ENCODE measurements around the gene AKNAD1.

The AKNAD1 gene

DNA sequence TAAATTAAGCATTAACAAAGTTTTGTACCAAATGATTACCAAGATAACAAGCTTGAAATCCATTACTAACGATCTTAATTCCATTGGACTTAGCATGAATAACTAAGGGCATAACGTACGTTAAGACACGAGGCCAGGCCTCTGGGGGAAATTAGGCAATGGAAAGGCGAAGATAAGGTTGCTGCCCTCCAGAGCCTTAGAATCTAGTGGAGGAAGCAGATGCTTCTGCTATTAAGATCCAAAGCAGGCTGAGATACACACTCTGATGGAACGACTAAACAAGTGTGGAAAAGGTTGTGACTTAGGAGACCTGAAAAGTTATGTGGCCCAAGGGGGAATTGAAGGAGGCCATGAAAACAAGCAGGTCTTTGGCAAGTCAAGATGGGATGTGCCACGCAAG is 6.0 kb downstream of the AKNAD1 start:
- no peak overlapping the region for H3K27ac ChIP-seq (ENCODE audit: insufficient read depth, low read length, poor library complexity, severe bottlenecking)
- peaks cover 4% of the 10 kb centered on the region for H3K4me1 ChIP-seq (ENCODE audit: control insufficient read depth, insufficient read depth, low read length, poor library complexity, severe bottlenecking)
- DNase-seq, result no peak
- no peaks in the 10 kb centered on the region for H3K27me3 ChIP-seq (replicated peaks; ENCODE audit: control insufficient read depth, insufficient read depth, low read length, poor library complexity, severe bottlenecking)
- no peak overlapping the region for H3K4me3 ChIP-seq (ENCODE audit: insufficient read depth, low read depth, low read length, poor library complexity, severe bottlenecking)
- H3K36me3 ChIP-seq (ENCODE audit: control insufficient read depth, insufficient read depth, low read length), result no peaks in the 10 kb centered on the region
- no peaks in the 10 kb centered on the region for H3K9me3 ChIP-seq (ENCODE audit: control insufficient read depth, low read length)

DNA sequence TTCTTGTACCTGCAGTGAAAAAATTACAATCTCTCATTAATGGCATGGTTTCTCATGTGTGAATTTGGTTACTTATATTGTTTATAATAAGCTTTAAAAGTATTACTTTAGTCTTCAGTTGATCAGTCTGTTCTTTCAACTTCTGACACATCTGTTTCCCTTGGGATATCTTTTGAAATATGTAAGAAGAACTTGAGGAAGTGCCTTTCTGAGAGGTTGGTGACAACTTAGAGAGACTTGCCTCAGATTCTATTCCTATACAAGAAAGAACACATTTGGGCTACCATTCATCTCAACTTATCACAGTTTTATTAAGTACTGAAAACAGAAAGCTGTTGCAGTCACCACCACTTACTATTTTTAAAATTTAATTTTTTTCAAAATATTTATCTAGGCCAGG is 8.1 kb downstream of the AKNAD1 start:
- Histone ChIP-seq H3K27ac (ENCODE audit: insufficient read depth, low read length, poor library complexity, severe bottlenecking) (no peak overlapping the region), H3K4me1 (ENCODE audit: control insufficient read depth, insufficient read depth, low read length, poor library complexity, severe bottlenecking) (peaks cover 4% of the 10 kb centered on the region), H3K4me3 (ENCODE audit: insufficient read depth, low read depth, low read length, poor library complexity, severe bottlenecking) (no peak overlapping the region), H3K36me3 (ENCODE audit: control insufficient read depth, insufficient read depth, low read length) (no peaks in the 10 kb centered on the region), H3K27me3 (replicated peaks; ENCODE audit: control insufficient read depth, insufficient read depth, low read length, poor library complexity, severe bottlenecking) (no peaks in the 10 kb centered on the region), H3K9me3 (ENCODE audit: control insufficient read depth, low read length) (no peaks in the 10 kb centered on the region)
- DNase-seq, result no peak

DNA sequence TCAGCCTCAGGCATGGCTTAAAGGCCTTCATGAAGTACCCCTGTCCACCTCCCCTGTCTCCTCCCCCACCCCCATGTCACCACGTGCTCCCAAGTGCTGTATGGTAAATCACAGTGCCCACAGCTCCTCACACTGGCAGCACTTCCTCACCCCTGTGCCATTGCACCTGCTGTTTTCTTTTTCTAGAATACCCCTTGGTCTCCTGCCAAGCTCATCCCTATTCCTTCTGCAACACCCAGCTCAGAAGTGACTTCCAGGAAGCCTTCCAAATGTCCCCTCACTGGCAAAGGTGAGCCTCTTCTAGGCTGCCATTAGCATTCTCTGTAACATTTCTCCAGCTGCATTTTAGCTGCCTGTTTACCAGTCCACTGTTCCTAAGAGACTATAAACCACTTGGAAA is 9.4 kb downstream of the AKNAD1 start:
- Histone ChIP-seq H3K36me3 (ENCODE audit: control insufficient read depth, insufficient read depth, low read length) (no peaks in the 10 kb centered on the region), H3K4me3 (ENCODE audit: insufficient read depth, low read depth, low read length, poor library complexity, severe bottlenecking) (no peak overlapping the region), H3K4me1 (ENCODE audit: control insufficient read depth, insufficient read depth, low read length, poor library complexity, severe bottlenecking) (peaks cover 3% of the 10 kb centered on the region), H3K9me3 (ENCODE audit: control insufficient read depth, low read length) (no peaks in the 10 kb centered on the region), H3K27me3 (replicated peaks; ENCODE audit: control insufficient read depth, insufficient read depth, low read length, poor library complexity, severe bottlenecking) (no peaks in the 10 kb centered on the region), H3K27ac (ENCODE audit: insufficient read depth, low read length, poor library complexity, severe bottlenecking) (no peak overlapping the region)
- DNase-seq, result no peak

DNA sequence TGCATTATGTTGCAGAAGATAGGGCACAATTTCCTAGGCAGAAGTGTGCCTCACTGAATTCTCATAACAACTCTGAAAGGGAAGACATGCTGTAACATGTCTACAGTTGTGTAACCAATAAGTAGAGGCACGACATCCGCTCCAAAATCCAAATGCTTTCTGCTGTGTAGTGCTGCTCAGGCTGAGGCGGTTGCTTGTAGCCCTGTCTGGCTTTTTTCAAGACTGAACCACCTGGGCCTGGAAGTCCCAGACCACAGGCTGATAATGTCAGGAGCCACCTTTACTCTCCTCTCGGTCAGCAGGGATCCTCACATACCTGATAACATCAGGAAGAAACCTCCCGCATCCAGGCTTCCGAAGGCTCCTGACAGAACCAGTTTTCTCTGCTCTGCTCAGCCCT is 10.9 kb downstream of the AKNAD1 start:
- Histone ChIP-seq H3K4me3 (ENCODE audit: insufficient read depth, low read depth, low read length, poor library complexity, severe bottlenecking) (no peak overlapping the region), H3K36me3 (ENCODE audit: control insufficient read depth, insufficient read depth, low read length) (no peaks in the 10 kb centered on the region)
- no peak for DNase-seq

DNA sequence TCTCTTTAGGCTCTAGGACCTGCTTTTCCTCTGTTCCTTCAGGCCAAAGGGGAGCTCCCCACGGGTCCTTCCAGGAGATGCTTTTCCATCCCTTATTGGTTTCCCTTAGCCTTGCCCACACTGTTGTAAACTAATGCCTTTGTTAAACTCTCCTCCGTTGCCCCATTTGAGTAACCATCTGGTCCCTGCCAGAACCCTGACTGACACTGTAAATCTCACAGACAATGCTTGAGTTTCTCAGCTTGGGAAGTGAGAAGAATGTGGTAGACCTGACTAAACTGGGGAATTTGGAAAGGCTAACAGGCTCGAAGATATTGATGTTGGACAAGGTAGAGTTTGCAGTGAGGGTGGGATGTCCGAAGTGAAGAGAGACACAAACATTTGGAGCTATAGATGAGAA is 11.4 kb downstream of the AKNAD1 start:
- Histone ChIP-seq H3K36me3 (ENCODE audit: control insufficient read depth, insufficient read depth, low read length) (no peaks in the 10 kb centered on the region), H3K4me3 (ENCODE audit: insufficient read depth, low read depth, low read length, poor library complexity, severe bottlenecking) (no peak overlapping the region)

More for the DNA sequence above, 10.9 kb downstream of the AKNAD1 start:
- H3K27ac ChIP-seq (ENCODE audit: insufficient read depth, low read length, poor library complexity, severe bottlenecking), result no peak overlapping the region
- no peaks in the 10 kb centered on the region for H3K27me3 ChIP-seq (replicated peaks; ENCODE audit: control insufficient read depth, insufficient read depth, low read length, poor library complexity, severe bottlenecking)
- H3K9me3 ChIP-seq (ENCODE audit: control insufficient read depth, low read length), result no peaks in the 10 kb centered on the region
- no peaks in the 10 kb centered on the region for H3K4me1 ChIP-seq (ENCODE audit: control insufficient read depth, insufficient read depth, low read length, poor library complexity, severe bottlenecking)

DNA sequence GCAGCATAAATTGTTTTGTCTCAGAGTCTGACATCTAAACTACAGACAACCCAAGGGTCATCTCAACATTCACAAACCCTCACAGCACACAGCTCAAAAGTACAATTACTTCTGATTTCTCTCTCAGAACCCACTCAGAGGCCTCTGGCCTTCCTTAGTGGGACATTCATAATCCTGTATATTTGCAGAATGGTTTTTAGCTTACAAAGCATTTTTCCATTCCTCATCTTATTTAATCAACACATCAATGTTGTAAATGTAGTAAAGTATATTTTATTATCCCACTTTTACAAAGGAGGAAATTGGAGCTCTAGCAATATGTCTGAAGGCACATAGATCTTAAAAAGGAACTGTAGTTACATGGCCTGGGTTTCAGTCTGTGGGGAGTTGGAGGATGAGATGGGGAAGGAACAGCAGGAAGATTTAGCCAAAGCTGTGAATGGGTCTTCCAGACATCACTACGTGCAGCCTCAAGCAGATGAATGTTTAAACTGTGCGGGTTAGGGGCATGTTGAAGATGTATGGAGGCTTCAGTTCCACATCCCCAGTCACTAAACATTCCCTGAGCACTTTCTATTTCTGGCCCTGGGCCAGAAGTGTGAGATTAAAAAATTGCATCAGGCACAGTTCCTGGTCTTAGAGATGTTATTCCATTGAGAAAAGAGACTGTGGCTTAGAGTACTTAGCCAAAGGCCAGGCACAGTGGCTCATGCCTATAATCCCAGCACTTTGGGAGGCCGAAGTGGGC is 13.3 kb downstream of the AKNAD1 start:
- no peaks in the 10 kb centered on the region for H3K9me3 ChIP-seq (ENCODE audit: control insufficient read depth, low read length)
- no peaks in the 10 kb centered on the region for H3K4me1 ChIP-seq (ENCODE audit: control insufficient read depth, insufficient read depth, low read length, poor library complexity, severe bottlenecking)
- no peaks in the 10 kb centered on the region for H3K36me3 ChIP-seq (ENCODE audit: control insufficient read depth, insufficient read depth, low read length)
- no peaks in the 10 kb centered on the region for H3K27me3 ChIP-seq (replicated peaks; ENCODE audit: control insufficient read depth, insufficient read depth, low read length, poor library complexity, severe bottlenecking)
- H3K4me3 ChIP-seq (ENCODE audit: insufficient read depth, low read depth, low read length, poor library complexity, severe bottlenecking), result no peak overlapping the region
- no peak for DNase-seq
- no peak overlapping the region for H3K27ac ChIP-seq (ENCODE audit: insufficient read depth, low read length, poor library complexity, severe bottlenecking)

More for the DNA sequence above, 11.4 kb downstream of the AKNAD1 start:
- H3K27me3 ChIP-seq (replicated peaks; ENCODE audit: control insufficient read depth, insufficient read depth, low read length, poor library complexity, severe bottlenecking), result no peaks in the 10 kb centered on the region
- no peak for DNase-seq
- no peaks in the 10 kb centered on the region for H3K4me1 ChIP-seq (ENCODE audit: control insufficient read depth, insufficient read depth, low read length, poor library complexity, severe bottlenecking)
- H3K27ac ChIP-seq (ENCODE audit: insufficient read depth, low read length, poor library complexity, severe bottlenecking), result no peak overlapping the region
- H3K9me3 ChIP-seq (ENCODE audit: control insufficient read depth, low read length), result no peaks in the 10 kb centered on the region

DNA sequence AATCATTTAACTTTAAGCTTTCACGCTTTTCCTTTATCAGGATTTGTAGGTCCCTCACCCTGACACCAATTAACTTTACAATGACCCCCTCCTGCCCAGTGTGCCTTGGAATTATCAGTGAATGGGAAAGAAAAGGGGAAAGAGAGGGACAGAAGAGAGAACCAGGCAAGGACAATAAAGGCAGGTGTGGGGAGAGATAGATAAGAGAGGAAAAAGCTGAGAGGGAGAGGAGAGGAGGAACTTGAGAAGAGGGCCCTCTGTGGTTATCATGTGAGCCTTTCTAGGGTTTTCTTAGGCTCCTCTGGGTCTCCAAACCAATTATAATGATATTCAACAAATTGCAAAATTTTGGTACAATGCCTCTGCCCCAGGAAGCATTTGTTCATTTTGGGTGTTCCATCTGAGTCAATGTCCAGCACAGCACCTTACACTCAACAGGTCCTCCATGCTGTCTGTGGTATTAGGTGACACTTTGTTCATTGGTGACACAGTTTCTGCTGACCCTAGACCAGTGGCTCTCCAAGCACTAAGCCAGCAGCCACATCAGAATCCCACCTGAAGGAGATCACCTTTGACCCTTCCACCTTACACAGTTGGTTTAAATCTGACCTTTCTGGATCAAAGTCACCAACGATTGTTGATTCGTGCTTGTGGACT is 14.2 kb downstream of the AKNAD1 start:
- no peak for DNase-seq
- no peaks in the 10 kb centered on the region for H3K27me3 ChIP-seq (replicated peaks; ENCODE audit: control insufficient read depth, insufficient read depth, low read length, poor library complexity, severe bottlenecking)
- no peaks in the 10 kb centered on the region for H3K4me1 ChIP-seq (ENCODE audit: control insufficient read depth, insufficient read depth, low read length, poor library complexity, severe bottlenecking)
- no peak overlapping the region for H3K27ac ChIP-seq (ENCODE audit: insufficient read depth, low read length, poor library complexity, severe bottlenecking)
- no peak overlapping the region for H3K4me3 ChIP-seq (ENCODE audit: insufficient read depth, low read depth, low read length, poor library complexity, severe bottlenecking)
- H3K9me3 ChIP-seq (ENCODE audit: control insufficient read depth, low read length), result no peaks in the 10 kb centered on the region
- no peaks in the 10 kb centered on the region for H3K36me3 ChIP-seq (ENCODE audit: control insufficient read depth, insufficient read depth, low read length)

DNA sequence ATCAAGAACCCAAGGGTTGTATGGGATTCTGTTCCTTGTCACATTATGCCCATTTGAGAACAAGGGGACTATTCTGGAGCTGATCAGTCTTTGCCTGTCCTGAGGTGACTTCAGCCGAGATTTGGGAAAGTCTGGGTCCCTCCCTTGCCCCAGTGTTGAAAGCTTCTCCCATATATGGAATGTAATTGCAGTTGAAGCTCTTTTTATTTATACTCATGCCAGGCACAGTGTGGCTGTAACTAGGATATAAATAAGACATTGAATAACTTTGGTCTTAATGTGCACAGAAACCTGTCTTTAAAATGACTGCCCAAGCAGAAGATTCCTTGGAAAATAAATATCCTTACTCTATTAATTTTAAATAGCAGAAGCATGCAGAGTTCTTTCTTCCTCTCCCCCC is 15.2 kb downstream of the AKNAD1 start:
- no peak for DNase-seq
- H3K36me3 ChIP-seq (ENCODE audit: control insufficient read depth, insufficient read depth, low read length), result no peaks in the 10 kb centered on the region

DNA sequence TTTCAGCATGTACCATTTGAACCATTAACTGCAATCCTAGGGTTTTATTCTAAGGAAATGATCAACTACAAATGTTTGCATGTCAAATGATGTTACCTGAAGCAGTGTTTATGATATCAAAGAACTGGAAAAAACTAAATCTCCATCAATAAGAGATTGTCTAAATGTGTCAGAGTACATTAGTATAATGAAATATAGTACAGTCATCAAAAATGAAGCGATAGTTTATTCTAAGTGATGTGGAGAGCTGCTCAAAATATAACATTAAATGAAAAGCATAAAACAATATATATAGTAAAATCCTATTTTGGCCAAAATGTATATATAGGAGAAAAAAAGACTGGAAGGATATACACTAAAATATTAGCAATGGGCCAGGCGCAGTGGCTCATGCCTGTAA is 24.0 kb downstream of the AKNAD1 start:
- Histone ChIP-seq H3K27me3 (replicated peaks; ENCODE audit: control insufficient read depth, insufficient read depth, low read length, poor library complexity, severe bottlenecking) (no peaks in the 10 kb centered on the region), H3K4me3 (ENCODE audit: insufficient read depth, low read depth, low read length, poor library complexity, severe bottlenecking) (no peak overlapping the region), H3K36me3 (ENCODE audit: control insufficient read depth, insufficient read depth, low read length) (no peaks in the 10 kb centered on the region)

More for the DNA sequence above, 15.2 kb downstream of the AKNAD1 start:
- no peaks in the 10 kb centered on the region for H3K27me3 ChIP-seq (replicated peaks; ENCODE audit: control insufficient read depth, insufficient read depth, low read length, poor library complexity, severe bottlenecking)
- no peaks in the 10 kb centered on the region for H3K9me3 ChIP-seq (ENCODE audit: control insufficient read depth, low read length)
- no peak overlapping the region for H3K27ac ChIP-seq (ENCODE audit: insufficient read depth, low read length, poor library complexity, severe bottlenecking)
- no peak overlapping the region for H3K4me3 ChIP-seq (ENCODE audit: insufficient read depth, low read depth, low read length, poor library complexity, severe bottlenecking)
- H3K4me1 ChIP-seq (ENCODE audit: control insufficient read depth, insufficient read depth, low read length, poor library complexity, severe bottlenecking), result no peaks in the 10 kb centered on the region

DNA sequence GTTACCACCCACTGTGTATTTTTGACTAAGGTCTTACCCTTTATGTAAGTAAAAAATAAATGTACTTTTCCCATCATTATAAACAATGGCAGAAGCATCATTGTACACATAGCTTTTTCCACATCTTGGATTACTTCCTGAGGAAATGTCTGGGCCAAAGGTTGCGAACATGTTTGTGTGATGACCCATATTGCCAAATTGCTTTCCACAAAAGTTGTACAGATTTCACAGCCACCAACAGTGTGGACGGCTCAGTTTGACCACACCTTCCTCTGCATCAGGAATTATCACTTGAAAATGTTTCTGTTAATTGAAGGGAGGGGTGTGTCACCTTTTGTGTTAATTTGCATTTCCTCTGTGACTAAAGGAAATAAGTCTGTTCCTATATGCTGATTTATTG is 25.7 kb downstream of the AKNAD1 start:
- H3K27ac ChIP-seq (ENCODE audit: insufficient read depth, low read length, poor library complexity, severe bottlenecking), result no peak overlapping the region
- H3K4me1 ChIP-seq (ENCODE audit: control insufficient read depth, insufficient read depth, low read length, poor library complexity, severe bottlenecking), result no peaks in the 10 kb centered on the region
- DNase-seq, result no peak
- H3K27me3 ChIP-seq (replicated peaks; ENCODE audit: control insufficient read depth, insufficient read depth, low read length, poor library complexity, severe bottlenecking), result no peaks in the 10 kb centered on the region
- H3K4me3 ChIP-seq (ENCODE audit: insufficient read depth, low read depth, low read length, poor library complexity, severe bottlenecking), result no peak overlapping the region
- no peaks in the 10 kb centered on the region for H3K9me3 ChIP-seq (ENCODE audit: control insufficient read depth, low read length)
- no peaks in the 10 kb centered on the region for H3K36me3 ChIP-seq (ENCODE audit: control insufficient read depth, insufficient read depth, low read length)

More for the DNA sequence above, 24.0 kb downstream of the AKNAD1 start:
- H3K4me1 ChIP-seq (ENCODE audit: control insufficient read depth, insufficient read depth, low read length, poor library complexity, severe bottlenecking), result no peaks in the 10 kb centered on the region
- no peaks in the 10 kb centered on the region for H3K9me3 ChIP-seq (ENCODE audit: control insufficient read depth, low read length)
- H3K27ac ChIP-seq (ENCODE audit: insufficient read depth, low read length, poor library complexity, severe bottlenecking), result no peak overlapping the region
- DNase-seq, result no peak

All from effector memory CD4-positive, alpha-beta T cell (primary cell).